Measurements from ENCODE around the gene TMEM185A.
"Not testable (repeated sequence)": the region's sequence is repeated elsewhere in the genome, so short reads cannot be mapped to it uniquely, and the experiment has no call there.

Gene TMEM185A

DNA sequence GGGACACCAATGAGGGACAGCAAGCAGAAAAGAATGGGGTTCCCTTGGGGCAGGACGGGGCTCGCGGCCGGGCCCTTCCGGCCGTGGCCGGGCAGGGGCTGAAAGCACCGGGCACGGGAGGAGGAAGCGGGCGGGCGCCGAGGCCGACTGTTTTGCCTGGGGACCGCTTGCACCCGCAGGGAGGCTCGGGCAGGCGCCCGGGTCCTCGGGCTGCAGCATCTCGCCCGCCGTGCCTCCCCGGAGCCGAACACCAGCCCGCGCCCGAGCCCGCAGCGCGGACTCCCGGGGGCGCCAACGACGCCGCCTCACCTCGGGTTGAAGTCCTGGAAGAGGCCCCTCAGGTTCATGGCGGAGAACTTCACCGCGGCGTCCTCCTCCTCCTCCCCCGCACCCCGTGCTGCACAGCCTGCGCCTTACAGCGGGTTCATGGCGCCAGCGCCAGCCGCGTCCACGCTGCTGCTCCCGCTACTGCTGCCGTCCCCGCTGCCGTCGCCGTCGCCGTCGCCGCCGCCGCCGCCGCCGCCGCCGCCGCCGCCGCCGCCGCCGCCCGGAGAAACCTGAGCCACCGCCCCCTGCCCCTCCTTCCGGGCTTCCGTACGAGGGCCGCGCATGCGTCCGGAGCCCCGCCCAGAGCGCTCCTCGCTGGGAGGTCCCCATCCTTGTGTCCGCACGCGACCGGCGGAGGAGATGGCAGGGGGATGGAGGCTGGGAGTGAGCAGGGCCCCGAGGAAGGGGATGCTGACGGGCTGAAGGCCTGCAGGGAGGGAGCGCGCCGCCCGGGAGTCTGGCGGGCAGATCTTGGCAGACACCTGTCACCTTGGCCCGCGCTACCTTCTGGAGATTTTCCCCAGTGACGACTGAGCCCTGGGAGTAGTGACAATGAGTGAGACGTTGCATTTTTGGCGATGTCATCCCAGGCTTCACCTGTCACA, at the start of gene TMEM185A:
Gene TMEM185A (minus strand): TSS at position 559 of the 932 bp plus-strand sequence. CDS start 212 bp downstream, at position 347.
- peak; percentile 54 to 67 for DNase-seq (ENCODE audit: low read depth in 2 of 2)

DNA sequence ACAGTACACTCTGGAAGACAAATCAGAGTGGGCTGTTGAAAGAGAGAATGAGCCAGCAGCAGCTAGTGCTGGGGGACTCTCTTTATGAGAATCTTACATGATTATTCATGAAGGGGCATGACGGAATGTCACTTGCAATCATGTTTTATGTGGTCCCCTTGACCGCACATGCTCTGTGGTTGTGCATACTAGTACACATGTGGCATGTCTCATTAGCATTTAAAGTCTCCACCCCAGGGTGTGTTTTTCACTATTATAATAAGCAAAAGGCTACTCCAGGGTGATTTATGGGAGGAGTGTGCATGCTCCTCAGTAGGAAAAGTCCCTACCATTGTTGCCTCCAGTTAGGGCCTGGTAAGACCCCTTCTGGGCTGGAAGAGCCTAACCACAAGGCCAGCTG, 49.6 kb upstream of the TMEM185A start:
- no peak for DNase-seq (ENCODE audit: low read depth in 2 of 2)

DNA sequence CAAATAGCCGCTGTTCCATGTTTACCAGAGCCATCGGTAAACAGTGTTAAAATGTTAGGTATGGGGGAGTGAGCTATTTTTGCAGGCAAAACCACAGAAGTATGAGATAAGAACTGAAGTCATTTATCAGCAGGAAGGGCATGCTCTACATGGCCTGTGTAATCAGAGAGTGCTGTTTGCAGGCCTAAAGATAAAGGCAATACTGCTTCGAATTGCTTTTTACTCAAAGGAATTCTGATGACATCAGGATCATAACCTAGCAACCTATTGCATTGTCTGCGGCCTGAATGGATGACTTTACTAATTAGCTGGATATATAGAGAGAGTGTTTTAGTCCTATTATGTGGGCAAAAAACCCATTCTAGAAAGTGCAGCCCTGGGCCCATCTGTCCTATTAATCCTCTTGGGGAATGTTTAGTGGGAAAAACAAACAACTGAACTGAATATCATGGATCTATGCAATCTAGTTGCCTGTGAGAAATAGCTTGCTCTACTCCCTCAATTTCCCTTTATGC, 47.6 kb upstream of the TMEM185A start:
- not testable (repeated sequence) for DNase-seq (ENCODE audit: low read depth in 2 of 2)

DNA sequence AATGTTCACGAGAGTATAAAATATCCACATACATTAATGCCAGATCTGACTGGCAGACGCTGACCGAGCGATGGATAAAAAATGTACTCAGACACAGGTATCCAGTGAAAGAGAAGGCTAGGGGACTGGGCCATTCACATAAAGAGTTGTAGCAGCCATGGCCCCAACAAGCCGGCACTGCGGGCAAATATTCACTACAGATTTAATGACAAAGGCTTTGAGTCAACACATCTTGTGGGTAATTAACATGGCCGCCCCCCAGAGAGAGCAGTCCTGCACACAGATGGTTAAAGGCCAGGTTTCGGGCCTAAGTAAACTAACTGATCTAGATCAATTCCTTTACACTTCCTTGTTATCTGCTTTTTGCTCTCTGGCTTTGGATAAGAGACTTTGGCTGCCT, 44.0 kb upstream of the TMEM185A start:
- DNase-seq (ENCODE audit: low read depth in 2 of 2) = not testable (repeated sequence)

DNA sequence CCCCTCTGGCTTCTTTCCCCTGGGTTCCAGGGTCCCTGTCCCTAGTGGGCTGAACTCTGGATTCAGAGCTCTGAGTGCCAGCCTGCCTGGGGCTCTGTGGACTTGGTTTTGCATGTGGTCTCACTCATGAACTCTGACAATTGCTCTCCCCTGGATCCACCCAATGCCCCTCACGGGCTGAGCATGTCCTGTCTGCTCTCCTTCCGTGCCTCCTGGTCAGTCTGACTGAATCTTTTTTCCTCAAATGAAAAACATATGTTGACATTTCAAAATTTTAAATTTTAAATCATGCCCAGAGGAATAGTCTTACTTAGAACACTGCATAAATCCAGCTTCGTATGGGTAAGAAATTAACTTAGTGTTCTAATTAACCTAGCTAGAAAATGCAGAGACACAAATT, 43.5 kb upstream of the TMEM185A start:
- not testable (repeated sequence) for DNase-seq (ENCODE audit: low read depth in 2 of 2)

DNA sequence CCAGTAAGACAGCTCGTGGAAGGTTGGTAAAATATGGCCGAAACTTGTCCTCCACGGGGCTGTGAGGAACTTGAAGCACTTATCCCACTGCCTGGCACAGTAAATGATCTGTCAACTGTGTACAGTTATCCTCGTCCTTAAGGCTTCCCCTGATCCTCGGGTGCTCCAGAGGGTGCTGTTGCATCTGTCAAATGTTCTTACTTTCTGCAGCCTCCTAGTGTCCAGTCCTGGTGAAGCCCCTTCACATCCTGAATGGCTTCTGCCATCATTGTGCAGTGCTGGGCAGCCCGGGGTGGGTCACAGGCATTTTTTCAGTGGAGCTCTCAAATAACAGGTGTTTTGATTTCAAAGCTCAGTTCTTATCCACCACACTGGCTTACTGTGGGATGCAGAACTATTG, 29.0 kb upstream of the TMEM185A start:
- not testable (repeated sequence) for DNase-seq (ENCODE audit: low read depth in 2 of 2)

DNA sequence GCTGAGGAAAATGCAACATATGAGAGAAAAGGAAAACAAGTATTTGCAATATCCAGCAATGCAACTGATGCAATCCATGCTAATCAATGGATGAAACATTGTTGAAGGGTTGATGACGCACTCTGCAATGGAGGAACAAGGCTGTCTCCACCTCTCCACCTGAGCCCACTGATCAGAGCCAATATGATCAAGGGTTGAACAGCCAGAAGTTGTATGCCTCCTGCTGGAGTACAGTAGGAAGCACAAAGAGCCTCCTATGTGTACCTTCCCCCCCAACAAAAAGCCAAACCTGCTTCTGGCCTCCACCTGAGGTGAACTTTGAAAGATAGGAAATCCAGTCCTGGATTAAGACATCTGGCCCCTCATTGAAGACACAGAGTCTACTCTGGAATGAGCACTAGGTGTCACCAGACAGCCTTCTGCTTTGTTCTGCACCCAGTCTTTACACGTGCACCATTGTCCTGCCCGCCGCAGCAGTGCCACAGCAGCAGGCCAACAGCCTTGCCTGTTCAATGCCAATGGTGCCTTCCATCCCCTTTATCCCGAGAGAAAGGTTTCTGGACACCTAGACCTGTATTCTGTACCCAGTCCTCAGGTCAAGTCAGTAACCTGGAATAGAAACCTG, 24.8 kb upstream of the TMEM185A start:
- not testable (repeated sequence) for DNase-seq (ENCODE audit: low read depth in 2 of 2)

DNA sequence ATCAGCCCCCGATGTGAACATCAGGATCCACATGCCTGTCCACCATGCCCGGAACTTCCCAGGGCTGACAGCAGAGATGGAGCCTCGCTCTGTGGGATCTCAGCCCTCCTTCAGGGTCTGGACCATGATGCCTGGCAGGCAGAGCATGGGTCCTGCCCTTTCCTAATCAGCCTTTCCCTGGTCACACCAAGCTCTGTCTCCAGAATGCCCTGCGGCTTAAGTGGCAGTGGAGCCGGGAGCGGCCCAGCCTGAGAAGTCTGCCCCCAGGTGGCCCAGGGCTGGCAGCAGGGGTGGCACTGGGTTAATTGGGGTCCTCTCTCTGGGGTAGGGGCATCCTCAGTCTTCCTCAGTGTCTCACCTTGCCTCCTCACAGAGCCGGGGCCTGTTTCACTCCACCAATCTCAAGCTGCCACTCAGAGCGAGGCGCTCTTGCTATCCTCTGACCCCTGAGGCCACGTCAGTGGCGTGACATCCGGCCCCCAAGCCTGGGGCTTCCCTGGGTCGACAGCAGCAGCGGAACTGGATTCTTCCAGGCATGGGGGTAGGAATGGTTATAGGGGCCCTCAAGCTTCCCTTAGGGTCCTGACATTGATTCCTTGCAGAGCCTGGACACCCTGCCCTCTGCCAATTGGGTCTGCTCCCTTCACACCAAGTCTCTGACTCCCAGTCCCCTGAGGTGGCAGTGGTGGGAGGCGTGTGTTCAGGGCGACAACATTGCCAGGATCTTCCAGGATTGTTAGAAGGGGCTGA, 20.8 kb upstream of the TMEM185A start:
- no peak for DNase-seq (ENCODE audit: low read depth in 2 of 2)

DNA sequence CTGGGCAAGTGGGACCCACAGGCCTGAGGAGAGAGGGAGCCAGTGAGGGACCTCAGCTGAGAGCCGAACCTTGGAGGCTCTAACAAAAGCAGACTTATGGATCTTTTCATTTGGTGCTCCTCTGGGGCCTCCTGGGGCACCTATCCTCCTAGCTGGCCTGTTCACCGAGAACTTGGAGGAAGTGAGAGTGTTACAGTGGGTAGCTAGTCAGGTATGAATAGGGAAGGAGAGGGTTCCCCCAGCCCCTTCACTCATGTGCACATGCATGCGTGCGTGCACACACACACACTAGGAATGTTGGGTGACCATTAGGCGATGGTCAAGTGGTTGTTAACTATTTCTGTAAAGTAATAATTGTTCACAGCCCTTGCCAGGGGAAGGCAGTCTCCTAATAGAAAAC, 18.6 kb upstream of the TMEM185A start:
- DNase-seq (ENCODE audit: low read depth in 2 of 2) = no peak

DNA sequence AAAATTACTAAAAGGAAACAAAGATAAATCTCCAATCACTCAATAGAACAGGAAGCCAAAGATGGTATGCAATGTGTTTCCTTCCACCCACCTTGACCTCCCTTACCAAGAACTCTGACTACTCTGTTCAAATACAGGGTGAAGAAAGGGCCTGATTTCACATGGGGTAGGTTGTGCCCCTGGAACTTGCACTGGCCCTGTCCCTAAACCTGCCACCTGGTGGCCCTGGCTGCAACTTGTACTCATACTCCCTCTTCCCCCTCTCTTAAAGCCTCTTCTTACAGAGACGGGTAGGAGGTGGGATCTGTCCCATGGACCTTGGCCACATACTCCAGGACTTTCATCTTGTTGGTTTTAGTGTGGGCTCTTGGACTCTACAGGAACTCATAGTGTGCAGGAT, 17.3 kb upstream of the TMEM185A start:
- DNase-seq (ENCODE audit: low read depth in 2 of 2) = no peak

DNA sequence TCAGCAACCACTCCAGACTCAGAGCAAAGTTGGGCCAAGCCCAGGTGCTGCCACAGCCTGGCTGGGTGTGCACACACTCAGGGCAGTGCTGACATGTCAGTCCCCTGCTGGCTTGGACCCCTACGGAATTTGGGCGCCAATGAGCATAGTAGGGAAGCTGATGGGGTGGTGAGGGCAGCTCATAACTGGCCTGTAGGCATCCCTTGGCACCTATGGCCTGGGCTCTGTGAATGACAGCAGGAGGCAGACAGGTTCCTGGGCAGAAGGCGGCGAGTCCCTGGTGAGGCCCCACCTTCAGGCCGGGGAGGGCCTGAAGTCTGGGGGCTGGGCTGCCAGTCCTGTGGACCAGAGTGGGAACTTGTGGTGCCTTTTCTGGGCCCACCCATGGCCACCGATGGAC, 15.9 kb upstream of the TMEM185A start:
- no peak for DNase-seq (ENCODE audit: low read depth in 2 of 2)

DNA sequence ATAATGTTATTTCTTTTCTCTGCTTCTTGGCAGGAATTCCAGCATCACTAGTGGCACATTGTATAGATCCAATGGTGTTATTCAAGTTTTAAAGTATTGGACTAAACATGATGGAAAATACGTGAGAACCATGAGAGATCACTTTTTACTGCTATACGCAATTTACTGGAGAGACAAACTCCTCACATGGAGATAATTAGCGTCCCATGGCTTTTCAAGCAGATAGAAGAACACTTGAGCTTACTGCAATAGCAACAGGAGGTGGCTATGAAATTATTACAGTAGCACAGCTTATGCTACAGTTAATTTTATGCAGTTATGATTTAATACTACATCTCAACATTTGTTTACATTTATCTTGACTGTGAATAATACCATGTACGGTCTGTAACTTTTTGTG, 11.9 kb upstream of the TMEM185A start:
- DNase-seq (ENCODE audit: low read depth in 2 of 2) = no peak

DNA sequence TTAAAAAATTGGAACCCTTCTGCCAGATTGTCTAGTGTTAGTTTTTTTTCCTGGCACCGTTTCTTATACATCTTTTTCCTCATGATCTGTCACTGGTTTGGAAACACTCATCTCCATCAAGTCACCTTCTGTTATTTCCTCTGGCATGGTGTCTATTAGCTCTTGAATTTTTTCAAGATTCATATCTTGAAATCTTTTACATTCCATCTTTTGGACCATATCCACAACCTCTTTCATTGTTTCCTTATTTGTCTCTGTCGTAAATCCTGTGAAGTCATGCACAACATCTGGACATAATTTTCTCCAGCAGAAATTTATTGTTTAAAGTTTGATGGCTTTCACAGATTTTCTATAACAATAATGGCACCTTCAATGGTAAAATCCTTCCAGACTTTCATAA, 10.2 kb upstream of the TMEM185A start:
- no peak for DNase-seq (ENCODE audit: low read depth in 2 of 2)

DNA sequence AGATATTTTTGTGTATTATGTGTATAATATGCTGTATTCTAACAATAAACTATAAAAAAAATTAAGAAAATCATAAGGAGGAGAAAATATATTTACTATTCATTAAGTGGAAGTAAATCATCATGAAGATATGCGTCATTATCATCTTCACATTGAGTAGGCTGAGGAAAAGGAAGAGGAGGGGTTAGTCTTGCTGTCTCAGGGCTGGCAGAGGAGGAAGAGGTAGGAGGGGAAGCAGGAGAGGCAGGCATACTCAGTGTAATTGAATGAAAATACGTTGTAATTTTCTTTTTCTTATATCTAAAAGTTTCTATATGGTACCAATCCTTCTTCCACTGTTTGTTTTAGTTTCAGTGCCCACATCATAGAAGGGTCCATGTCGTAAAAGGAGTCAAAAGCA, 9.8 kb upstream of the TMEM185A start:
- no peak for DNase-seq (ENCODE audit: low read depth in 2 of 2)

DNA sequence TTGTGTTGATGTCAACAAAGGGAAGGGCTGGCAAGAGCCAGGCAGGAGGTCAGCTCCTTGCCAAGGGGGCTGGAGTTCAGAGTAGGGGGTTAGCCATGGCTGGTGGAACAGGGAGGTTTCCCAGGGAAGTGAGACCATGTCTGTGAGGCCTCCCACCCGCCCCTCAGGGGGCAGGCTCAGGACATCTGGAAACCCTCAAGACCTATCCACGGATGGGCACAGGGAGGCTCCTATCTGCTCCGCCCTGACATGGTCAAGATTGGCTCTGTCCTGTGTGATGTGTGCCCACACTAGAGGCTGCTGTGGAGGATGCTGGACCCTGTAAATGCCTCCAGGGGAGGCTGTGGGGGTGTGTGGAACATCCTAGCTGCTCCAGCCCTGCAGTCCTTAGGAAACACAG, 8.0 kb upstream of the TMEM185A start:
- no peak for DNase-seq (ENCODE audit: low read depth in 2 of 2)

DNA sequence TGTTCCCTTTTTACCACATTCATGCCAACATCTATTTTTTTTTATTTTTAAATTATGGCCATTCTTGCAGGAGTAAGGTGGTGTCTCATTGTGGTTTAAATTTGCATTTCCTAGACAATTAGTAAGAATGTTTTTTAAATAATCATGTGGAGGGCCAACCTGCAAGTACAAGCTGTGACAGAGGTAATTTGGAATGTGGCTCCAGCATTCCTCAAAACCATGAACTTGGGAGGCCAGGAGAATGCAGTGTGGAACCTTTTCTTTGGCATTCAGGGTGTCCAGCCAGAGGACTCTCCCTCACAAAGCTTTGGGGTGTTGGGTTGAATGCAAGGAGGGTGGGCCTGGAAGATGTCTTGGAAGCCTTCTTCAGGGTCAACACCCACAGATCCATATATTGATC, 7.3 kb upstream of the TMEM185A start:
- DNase-seq (ENCODE audit: low read depth in 2 of 2) = no peak

DNA sequence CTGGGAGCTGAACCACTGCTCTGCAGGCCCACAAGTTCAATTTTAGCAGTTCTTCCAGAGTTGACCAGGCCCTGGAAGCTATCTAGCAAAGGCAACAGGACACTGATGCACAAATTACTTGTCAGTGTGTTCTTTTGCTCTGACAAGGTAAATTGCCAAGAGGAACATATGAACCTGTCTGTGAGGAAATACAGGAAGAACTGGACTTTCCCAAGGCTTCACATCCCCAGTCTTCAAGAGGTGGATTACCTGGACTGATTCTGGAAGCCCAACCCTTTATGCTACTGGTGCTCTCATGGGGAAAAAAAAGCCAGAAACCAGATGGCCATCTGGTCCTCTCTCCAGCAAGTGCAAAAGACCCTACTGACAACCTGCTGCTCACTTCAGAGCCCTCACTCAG, 1.9 kb upstream of the TMEM185A start:
- DNase-seq (ENCODE audit: low read depth in 2 of 2) = no peak

DNA sequence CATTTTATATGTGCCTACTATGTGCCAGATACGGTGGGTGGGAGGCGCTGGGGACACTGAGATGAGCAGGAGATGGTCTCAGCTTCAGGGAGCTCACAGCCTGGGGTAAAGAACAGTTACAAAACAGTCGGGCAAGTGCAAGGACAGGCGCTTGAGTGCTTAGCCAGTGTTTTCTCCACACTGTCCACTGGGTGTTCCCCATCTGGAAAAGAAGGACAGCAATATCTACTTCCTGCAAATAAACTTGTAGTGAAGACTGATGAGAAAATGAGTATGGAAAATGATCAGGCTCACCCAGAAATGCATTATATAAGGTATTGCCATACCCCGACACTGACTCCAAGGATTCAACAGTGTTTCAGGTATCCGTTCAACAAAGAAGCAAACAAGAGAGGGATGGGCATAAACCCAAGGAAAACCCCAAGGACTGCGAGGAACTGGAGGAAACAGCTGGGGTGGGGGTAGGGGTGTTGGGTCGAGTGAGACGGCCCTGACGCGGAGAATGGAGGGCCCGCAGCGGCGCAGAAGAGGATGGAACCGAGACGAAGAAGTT, 835 bp downstream of the TMEM185A start:
- DNase-seq (ENCODE audit: low read depth in 2 of 2) = no peak

DNA sequence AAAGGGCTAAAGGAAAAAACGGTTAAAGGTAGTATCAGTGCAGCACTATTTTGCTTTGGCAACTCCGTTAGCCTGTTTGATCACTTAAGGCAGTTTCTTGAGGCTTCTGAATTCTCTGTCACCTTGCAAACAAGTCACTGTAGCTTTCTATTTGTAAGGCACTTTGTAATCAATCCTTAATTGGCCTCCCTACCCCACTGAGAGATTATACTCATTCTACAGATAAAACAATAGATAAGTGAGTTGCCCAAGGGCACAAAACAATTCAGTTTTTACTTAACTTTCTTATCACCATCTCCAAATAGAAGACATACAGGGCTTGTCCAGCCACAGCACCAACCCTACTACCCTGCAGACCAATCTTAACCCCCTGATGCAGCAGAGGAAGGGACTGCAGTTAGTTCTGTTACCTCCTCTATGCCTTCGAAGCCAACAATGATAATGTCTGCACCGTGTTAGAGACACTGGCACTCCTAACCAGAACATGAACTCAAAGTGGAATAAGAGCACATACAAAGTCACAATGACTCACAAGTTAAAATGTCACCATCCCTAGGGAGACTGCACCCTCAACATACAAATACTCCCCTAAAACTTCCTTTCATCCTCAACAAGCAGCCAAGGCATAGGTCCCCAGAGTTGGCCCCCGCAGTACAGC, 1.7 kb downstream of the TMEM185A start:
- DNase-seq (ENCODE audit: low read depth in 2 of 2) = no peak

DNA sequence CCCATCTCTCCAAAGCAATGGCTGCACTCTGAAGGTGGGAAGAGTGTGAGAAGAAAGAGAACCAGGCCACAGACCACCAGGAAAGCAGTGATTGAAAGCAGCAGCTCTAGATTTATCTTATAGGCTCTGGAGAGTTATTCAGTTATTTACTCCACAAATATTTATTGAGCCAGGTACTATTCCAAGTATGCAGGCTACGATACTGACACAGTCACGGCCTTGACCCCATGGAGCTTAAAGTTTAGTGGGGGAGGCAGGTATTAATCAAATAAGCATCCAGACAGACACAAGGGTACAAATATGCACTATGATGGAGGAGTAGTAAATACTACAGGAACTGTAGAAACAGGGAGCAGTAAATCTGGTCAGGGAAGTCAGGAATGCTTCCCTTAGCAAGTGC, 2.8 kb downstream of the TMEM185A start:
- DNase-seq (ENCODE audit: low read depth in 2 of 2) = no peak

DNA sequence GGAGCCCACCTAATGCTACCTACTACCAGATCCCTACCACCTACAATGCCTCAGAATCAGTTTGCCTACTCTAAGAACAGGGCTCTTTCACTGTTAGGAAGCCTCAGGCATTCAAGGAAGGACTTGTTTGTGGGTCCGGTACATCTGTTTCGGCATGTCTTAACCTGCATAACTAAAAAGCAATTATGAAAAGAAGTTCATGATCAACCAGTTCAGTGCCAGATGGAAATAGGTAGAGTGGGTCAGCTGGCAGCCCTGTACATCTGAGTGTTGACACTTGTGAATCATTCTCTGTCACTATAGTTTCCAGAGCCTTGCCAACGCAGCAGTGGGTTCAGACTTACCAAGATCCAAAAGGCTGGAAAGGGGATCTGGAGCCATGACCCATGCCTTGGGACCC, 3.3 kb downstream of the TMEM185A start:
- DNase-seq (ENCODE audit: low read depth in 2 of 2) = no peak
